ENCODE data around the gene PIEZO1. TPM values are rescaled to one million over a fixed set of nuclear protein-coding genes. Genes with fewer than 3 reads are reported as not detected.

Gene PIEZO1
- total and polyA plus RNA-seq, 10 of the 15 experiments (the other 5 are each of a cell fraction or from before 2014, with no cell fraction given): 1.3 to 169 (median 33.4) TPM

DNA sequence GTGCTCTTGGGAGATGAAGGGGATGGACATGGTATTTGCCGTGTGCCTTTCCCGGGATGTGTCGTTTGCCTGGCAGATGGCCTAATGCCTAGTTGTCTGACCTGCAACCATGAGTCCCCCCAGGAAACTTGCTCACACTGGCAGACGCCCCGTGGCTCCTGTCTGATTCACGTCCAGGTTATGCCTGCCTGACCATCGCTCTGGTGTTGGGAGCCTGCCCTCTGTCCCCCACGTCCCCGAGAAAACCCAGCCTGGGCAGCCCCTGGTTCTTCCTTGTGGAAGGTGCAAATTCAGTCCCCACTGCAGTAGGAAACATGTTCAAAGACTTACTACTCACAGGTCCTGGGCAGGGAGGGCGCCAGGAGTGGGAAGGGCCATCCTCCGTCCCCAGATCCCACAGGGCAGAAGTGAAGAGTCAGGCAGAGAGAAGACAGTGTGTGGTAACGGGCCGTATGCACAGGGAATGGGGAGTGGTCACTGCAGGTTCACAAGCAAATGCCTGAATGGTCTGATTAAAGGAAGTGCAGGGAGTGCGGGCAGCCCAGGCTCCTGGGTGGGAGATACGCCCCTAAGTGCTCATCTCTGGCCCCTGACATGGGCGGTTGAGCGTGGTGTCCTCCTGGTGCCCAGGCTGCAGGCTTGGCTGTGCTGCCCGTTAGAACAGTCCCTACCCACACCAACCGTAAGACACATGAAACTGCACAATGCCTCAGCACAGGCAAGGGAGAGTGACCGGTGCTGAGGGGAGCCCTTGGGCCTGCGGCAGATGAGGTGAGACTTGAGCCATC lies 94.5 kb downstream of the PIEZO1 start:
- ChIA-PET POLR2A (no interaction called here), CTCF (interaction anchor here (0.7 kb wide), 1 partner anchor 10 kb away, joined by 3 read pairs; no protein-coding TSS in a partner anchor)

GRCh38 chr16:88688013-88688778 lies 96.8 kb downstream of the PIEZO1 start:
- in situ Hi-C loops (cut with MboI) (no loop called here), intact Hi-C loops (cut with micrococcal nuclease; ENCODE audit: unreplicated experiment) (no loop called here)
- no peaks in the 10 kb centered on the region; a peak in 1 of 4 replicates for H3K27me3 ChIP-seq (replicated peaks in 1 of 2; ENCODE audit: control insufficient read depth in 2 of 2, insufficient read depth in 2 of 2, low read length in 1 of 2)
- H3K4me2 ChIP-seq (ENCODE audit: control insufficient read depth, insufficient read depth): no peak overlapping the region
- FAIRE-seq (no peak), ATAC-seq (no peak), DNase-seq (ENCODE audit: low read depth, low spot score) (no peak)
- POLR2A ChIA-PET: interaction anchor here (0.8 kb wide), 1 partner anchor 15 kb away, joined by 3 read pairs; no protein-coding TSS in a partner anchor
- H3K36me3 ChIP-seq (ENCODE audit: control insufficient read depth in 2 of 2, insufficient read depth in 2 of 2, low read length in 1 of 2): no peaks in the 10 kb centered on the region
- SMC1A ChIA-PET (ENCODE audit: uncharacterized antibody, unreplicated experiment): interaction anchor here (0.6 to 1.3 kb wide), 3 partner anchors 13 to 811 kb away, joined by 3 to 7 read pairs (median 4); no protein-coding TSS in a partner anchor
- no peak overlapping the region for H3K27ac ChIP-seq (ENCODE audit: control insufficient read depth, insufficient read depth)
- 64% methylated on average over 28 of the region's 28 CpGs for WGBS (ENCODE audit: insufficient coverage, insufficient replicate concordance, low lambda C conversion rate, missing lambda C conversion rate)
- no peak overlapping the region for H3K9ac ChIP-seq (ENCODE audit: control insufficient read depth, insufficient read depth, low read length)
- CTCF ChIA-PET: interaction anchor here (1.1 to 2.0 kb wide), 4 partner anchors 13 to 49 kb away, joined by 3 to 7 read pairs (median 4); no protein-coding TSS in a partner anchor
- no peak overlapping the region for H3K4me3 ChIP-seq
- peaks cover 32% of the 10 kb centered on the region for H3K4me1 ChIP-seq (ENCODE audit: control insufficient read depth, insufficient read depth, low read length)
- BruUV-seq (replicated peaks): no TSS peak
- no peaks in the 10 kb centered on the region for H4K20me1 ChIP-seq (ENCODE audit: control insufficient read depth, insufficient read depth)
- H2AFZ ChIP-seq (ENCODE audit: control insufficient read depth, low read depth, low read length): no peak overlapping the region
- H3K79me2 ChIP-seq (ENCODE audit: control insufficient read depth, insufficient read depth, low read length): no peaks in the 10 kb centered on the region
- no peaks in the 10 kb centered on the region for H3K9me3 ChIP-seq (replicated peaks; ENCODE audit: control insufficient read depth, insufficient read depth, low read length)
- RAD21 ChIA-PET (ENCODE audit: unreplicated experiment): no interaction called here
- TF ChIP-seq, protein P1, sequence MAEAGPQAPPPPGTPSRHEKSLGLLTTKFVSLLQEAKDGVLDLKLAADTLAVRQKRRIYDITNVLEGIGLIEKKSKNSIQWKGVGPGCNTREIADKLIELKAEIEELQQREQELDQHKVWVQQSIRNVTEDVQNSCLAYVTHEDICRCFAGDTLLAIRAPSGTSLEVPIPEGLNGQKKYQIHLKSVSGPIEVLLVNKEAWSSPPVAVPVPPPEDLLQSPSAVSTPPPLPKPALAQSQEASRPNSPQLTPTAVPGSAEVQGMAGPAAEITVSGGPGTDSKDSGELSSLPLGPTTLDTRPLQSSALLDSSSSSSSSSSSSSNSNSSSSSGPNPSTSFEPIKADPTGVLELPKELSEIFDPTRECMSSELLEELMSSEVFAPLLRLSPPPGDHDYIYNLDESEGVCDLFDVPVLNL (IDR thresholded peaks at IDR 0.05; ENCODE audit: low read depth, low read length): no peak
- TF ChIP-seq RBBP5 (conservative IDR thresholded peaks at IDR 0.05): no peak
- TF ChIP-seq MYC (IDR thresholded peaks at IDR 0.05; ENCODE audit: insufficient read depth, insufficient read length, insufficient replicate concordance, low read length, severe bottlenecking): no peak
- TF ChIP-seq EZH2 (IDR thresholded peaks at IDR 0.05; ENCODE audit: borderline replicate concordance, control insufficient read depth, low read depth, low read length): no peak
- TF ChIP-seq BCL11A (IDR thresholded peaks at IDR 0.05; ENCODE audit: low read depth, low read length): no peak
- TF ChIP-seq FOXM1 (IDR thresholded peaks at IDR 0.05; ENCODE audit: low read depth, low read length): no peak
- no peak for TF ChIP-seq CBX3 (IDR thresholded peaks at IDR 0.05; ENCODE audit: borderline replicate concordance, low read depth)
- no peak for TF ChIP-seq CEBPB (IDR thresholded peaks at IDR 0.05; ENCODE audit: borderline replicate concordance in 1 of 2, low read depth in 2 of 2, low read length in 2 of 2)
- TF ChIP-seq HDAC6 (IDR thresholded peaks at IDR 0.05; ENCODE audit: unreplicated experiment): no peak
- no peak for TF ChIP-seq IKZF2 (IDR thresholded peaks at IDR 0.05)
- no peak for TF ChIP-seq SUPT20H (IDR thresholded peaks at IDR 0.05; ENCODE audit: borderline replicate concordance, control insufficient read depth, low read depth, low read length)
- TF ChIP-seq NFYB (IDR thresholded peaks at IDR 0.05; ENCODE audit: insufficient read depth, low read depth, low read length): no peak
- TF ChIP-seq ZNF207 (IDR thresholded peaks at IDR 0.05; ENCODE audit: borderline replicate concordance): no peak

More for the DNA sequence above, 94.5 kb downstream of the PIEZO1 start:
- Histone ChIP-seq H3K27me3 (replicated peaks in 1 of 2; ENCODE audit: control insufficient read depth in 2 of 2, insufficient read depth in 2 of 2, low read length in 1 of 2) (no peaks in the 10 kb centered on the region; a peak in 1 of 4 replicates), H3K4me2 (ENCODE audit: control insufficient read depth, insufficient read depth) (no peak overlapping the region), H3K79me2 (ENCODE audit: control insufficient read depth, insufficient read depth, low read length) (no peaks in the 10 kb centered on the region), H3K9ac (ENCODE audit: control insufficient read depth, insufficient read depth, low read length) (no peak overlapping the region), H4K20me1 (ENCODE audit: control insufficient read depth, insufficient read depth) (no peaks in the 10 kb centered on the region), H3K27ac (ENCODE audit: control insufficient read depth, insufficient read depth) (no peak overlapping the region), H3K4me3 (no peak overlapping the region), H3K4me1 (ENCODE audit: control insufficient read depth, insufficient read depth, low read length) (peaks cover 16% of the 10 kb centered on the region), H2AFZ (ENCODE audit: control insufficient read depth, low read depth, low read length) (no peak overlapping the region), H3K36me3 (ENCODE audit: control insufficient read depth in 2 of 2, insufficient read depth in 2 of 2, low read length in 1 of 2) (no peaks in the 10 kb centered on the region), H3K9me3 (replicated peaks; ENCODE audit: control insufficient read depth, insufficient read depth, low read length) (no peaks in the 10 kb centered on the region)
- no TSS peak for BruUV-seq (replicated peaks)
- in situ Hi-C loops (cut with MboI): no loop called here
- DNase-seq (ENCODE audit: low read depth, low spot score) (no peak), ATAC-seq (no peak), FAIRE-seq (no peak)
- WGBS (ENCODE audit: insufficient coverage, insufficient replicate concordance, low lambda C conversion rate, missing lambda C conversion rate): 71% methylated on average over 21 of the region's 21 CpGs
- SMC1A ChIA-PET (ENCODE audit: uncharacterized antibody, unreplicated experiment): no interaction called here
- TF ChIP-seq BACH1 (IDR thresholded peaks at IDR 0.05; ENCODE audit: borderline replicate concordance) (no peak), POLR2A (IDR thresholded peaks at IDR 0.05; ENCODE audit: low read depth, low read length) (peak; percentile 20; the same call in 1 of the 2 replicates)
- RAD21 ChIA-PET (ENCODE audit: unreplicated experiment): no interaction called here
- intact Hi-C loops (cut with micrococcal nuclease; ENCODE audit: unreplicated experiment): no loop called here

Data from GM12878 (cell line).